A673 (cell line): ENCODE results near the gene EIF2B1.

Source experiments
- EZH2 ChIP-seq: fragments of 200-600 bp; sonication (generic); IDR thresholded peaks from 2 replicates; pipeline ENCODE4 v1.6.1; 2017; ENCODE audit warnings: borderline replicate concordance, low read depth, mild to moderate bottlenecking, mixed read lengths, antibody characterized with exemption, low read length; ENCODE audit not compliant: poor library complexity, severe bottlenecking
- TF ChIP-seq, protein P1 (sequence below): fragments of 300-800, 200-600 bp; sonication (generic); conservative IDR thresholded peaks from 2 replicates; pipeline ENCODE4 v1.5.1; 2017; ENCODE audit warnings: low read depth, mild to moderate bottlenecking, antibody characterized with exemption, low read length, moderate library complexity, mixed read lengths

DNA sequence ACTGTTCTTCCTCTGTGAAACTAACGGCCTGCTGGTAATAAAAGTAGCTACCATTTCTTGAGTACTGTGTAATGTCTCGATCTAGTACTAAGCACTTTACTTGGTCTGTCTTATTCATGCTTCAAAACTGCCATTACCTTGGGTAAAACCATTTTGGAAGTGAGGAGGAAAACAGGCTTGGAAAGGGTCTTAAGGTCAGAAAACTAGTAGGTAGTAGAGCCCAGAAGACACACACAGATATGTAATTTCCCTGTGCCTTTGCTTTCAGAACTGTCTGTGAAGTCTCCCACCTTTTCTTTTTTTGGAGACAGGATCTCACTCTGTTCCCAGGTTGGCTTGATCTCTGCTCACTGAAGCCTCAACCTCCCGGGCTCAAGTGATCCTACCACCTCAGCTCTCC is 35.0 kb downstream of the EIF2B1 start:
- TF ChIP-seq, protein P1, sequence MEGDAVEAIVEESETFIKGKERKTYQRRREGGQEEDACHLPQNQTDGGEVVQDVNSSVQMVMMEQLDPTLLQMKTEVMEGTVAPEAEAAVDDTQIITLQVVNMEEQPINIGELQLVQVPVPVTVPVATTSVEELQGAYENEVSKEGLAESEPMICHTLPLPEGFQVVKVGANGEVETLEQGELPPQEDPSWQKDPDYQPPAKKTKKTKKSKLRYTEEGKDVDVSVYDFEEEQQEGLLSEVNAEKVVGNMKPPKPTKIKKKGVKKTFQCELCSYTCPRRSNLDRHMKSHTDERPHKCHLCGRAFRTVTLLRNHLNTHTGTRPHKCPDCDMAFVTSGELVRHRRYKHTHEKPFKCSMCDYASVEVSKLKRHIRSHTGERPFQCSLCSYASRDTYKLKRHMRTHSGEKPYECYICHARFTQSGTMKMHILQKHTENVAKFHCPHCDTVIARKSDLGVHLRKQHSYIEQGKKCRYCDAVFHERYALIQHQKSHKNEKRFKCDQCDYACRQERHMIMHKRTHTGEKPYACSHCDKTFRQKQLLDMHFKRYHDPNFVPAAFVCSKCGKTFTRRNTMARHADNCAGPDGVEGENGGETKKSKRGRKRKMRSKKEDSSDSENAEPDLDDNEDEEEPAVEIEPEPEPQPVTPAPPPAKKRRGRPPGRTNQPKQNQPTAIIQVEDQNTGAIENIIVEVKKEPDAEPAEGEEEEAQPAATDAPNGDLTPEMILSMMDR = no peak
- no peak for TF ChIP-seq EZH2
